GM21526 (cell line): ENCODE measurements around the gene CERT1.

Experiments used
- ATAC-seq: cut with Tn5 transposase; IDR thresholded peaks from one replicate; pipeline ENCODE4 v1.9.1; 2021; ENCODE audit warnings: moderate library complexity; ENCODE audit not compliant: unreplicated experiment, low FRiP score

Gene CERT1

GRCh38 chr5:75414241-75414640, 97.2 kb downstream of the CERT1 start:
- no peak for ATAC-seq

GRCh38 chr5:75412111-75412990, 99.1 kb downstream of the CERT1 start:
- ATAC-seq = no peak

GRCh38 chr5:75405296-75405695, 106.1 kb downstream of the CERT1 start:
- no peak for ATAC-seq

GRCh38 chr5:75395277-75395676, 116.2 kb downstream of the CERT1 start:
- no peak for ATAC-seq

- ATAC-seq = no peak
Observed at GRCh38 chr5:75389430-75389829, 122.0 kb downstream of the CERT1 start.

- ATAC-seq = no peak
Observed at GRCh38 chr5:75387806-75388205, 123.6 kb downstream of the CERT1 start.

- no peak for ATAC-seq
Observed at GRCh38 chr5:75384218-75384617, 127.2 kb downstream of the CERT1 start.

GRCh38 chr5:75381456-75381855, 130.0 kb downstream of the CERT1 start:
- no peak for ATAC-seq

GRCh38 chr5:75380099-75380498, 131.3 kb downstream of the CERT1 start:
- no peak for ATAC-seq

- ATAC-seq = no peak
Observed at GRCh38 chr5:75375414-75375813, 136.0 kb downstream of the CERT1 start.

- no peak for ATAC-seq
Observed at GRCh38 chr5:75374394-75374814, 137.0 kb downstream of the CERT1 start.

- no peak for ATAC-seq
Observed at GRCh38 chr5:75373862-75374261, 137.6 kb downstream of the CERT1 start.

- ATAC-seq = no peak
Observed at GRCh38 chr5:75368391-75368790, 143.0 kb downstream of the CERT1 start.

- no peak for ATAC-seq
Observed at GRCh38 chr5:75367401-75367800, 144.0 kb downstream of the CERT1 start.

- ATAC-seq = peak; percentile 83
Observed at GRCh38 chr5:75366787-75367186, 144.6 kb downstream of the CERT1 start.

- no peak for ATAC-seq
Observed at GRCh38 chr5:75365740-75366139, 145.7 kb downstream of the CERT1 start.

GRCh38 chr5:75364571-75365280, 146.7 kb downstream of the CERT1 start:
- no peak for ATAC-seq

GRCh38 chr5:75363726-75364495, 147.5 kb downstream of the CERT1 start:
- ATAC-seq = no peak

GRCh38 chr5:75363111-75363510, 148.3 kb downstream of the CERT1 start:
- ATAC-seq = no peak

- no peak for ATAC-seq
Observed at GRCh38 chr5:75362474-75362975, 148.9 kb downstream of the CERT1 start.

- no peak for ATAC-seq
Observed at GRCh38 chr5:75361310-75361709, 150.1 kb downstream of the CERT1 start.
